ENCODE results near the gene INTS4. TPM values are rescaled to one million over a fixed set of nuclear protein-coding genes. Genes with fewer than 3 reads are reported as not detected.
"Not testable (repeated sequence)": the region's sequence is repeated elsewhere in the genome, so short reads cannot be mapped to it uniquely, and the experiment has no call there.

Gene INTS4
- total and polyA plus RNA-seq, 2 donors = 31.2 to 38.3 TPM

GRCh38 chr11:78030429-78031325 lies 36.2 kb upstream of the INTS4 start:
- 59% methylated on average over 7 of the region's 7 CpGs for WGBS
- Histone ChIP-seq H3K36me3 (ENCODE audit: control insufficient read depth in 2 of 2, insufficient read depth in 2 of 2, low read length in 1 of 2) (no peaks in the 10 kb centered on the region), H3K27ac (ENCODE audit: low read depth in 1 of 2, low read length in 1 of 2) (peak overlapping the region in 1 of 2 donors; percentile 24), H3K4me1 (ENCODE audit: control insufficient read depth in 2 of 2, insufficient read depth in 2 of 2, low read length in 2 of 2) (no peaks in the 10 kb centered on the region), H3K27me3 (ENCODE audit: control insufficient read depth in 2 of 2, insufficient read depth in 1 of 2, low read length in 1 of 2) (no peaks in the 10 kb centered on the region), H3K4me3 (ENCODE audit: low read length in 2 of 2) (no peak overlapping the region), H3K9me3 (ENCODE audit: control insufficient read depth in 2 of 2, insufficient read depth in 1 of 2, low read length in 1 of 2) (peaks cover 0 to 4% of the 10 kb centered on the region in 2 donors)
- peak in 1 of 9 donors; percentile 9 for DNase-seq (ENCODE audit: low read depth in 6 of 9, low spot score in 9 of 9)

- not testable (repeated sequence) for H3K9me3 ChIP-seq (ENCODE audit: control insufficient read depth in 2 of 2, insufficient read depth in 1 of 2, low read length in 1 of 2); DNase-seq (ENCODE audit: low read depth in 6 of 9, low spot score in 9 of 9); H3K27me3 ChIP-seq (ENCODE audit: control insufficient read depth in 2 of 2, insufficient read depth in 1 of 2, low read length in 1 of 2); H3K27ac ChIP-seq (ENCODE audit: low read depth in 1 of 2, low read length in 1 of 2); H3K4me1 ChIP-seq (ENCODE audit: control insufficient read depth in 2 of 2, insufficient read depth in 2 of 2, low read length in 2 of 2); H3K4me3 ChIP-seq (ENCODE audit: low read length in 2 of 2); H3K36me3 ChIP-seq (ENCODE audit: control insufficient read depth in 2 of 2, insufficient read depth in 2 of 2, low read length in 1 of 2)
- 98% methylated on average over 9 of the region's 9 CpGs for WGBS
These were observed 34.0 kb upstream of the INTS4 start for GRCh38 chr11:78028423-78028822.

- Histone ChIP-seq H3K27ac (ENCODE audit: low read depth in 1 of 2, low read length in 1 of 2) (no peak overlapping the region), H3K27me3 (ENCODE audit: control insufficient read depth in 2 of 2, insufficient read depth in 1 of 2, low read length in 1 of 2) (peaks cover 0 to 12% of the 10 kb centered on the region in 2 donors), H3K4me1 (ENCODE audit: control insufficient read depth in 2 of 2, insufficient read depth in 2 of 2, low read length in 2 of 2) (no peaks in the 10 kb centered on the region), H3K36me3 (ENCODE audit: control insufficient read depth in 2 of 2, insufficient read depth in 2 of 2, low read length in 1 of 2) (no peaks in the 10 kb centered on the region), H3K4me3 (ENCODE audit: low read length in 2 of 2) (no peak overlapping the region), H3K9me3 (ENCODE audit: control insufficient read depth in 2 of 2, insufficient read depth in 1 of 2, low read length in 1 of 2) (peaks cover 0 to 4% of the 10 kb centered on the region in 2 donors)
- DNase-seq (ENCODE audit: low read depth in 6 of 9, low spot score in 9 of 9) = no peak
- 95% methylated on average over 2 of the region's 2 CpGs for WGBS
These were observed 33.3 kb upstream of the INTS4 start for GRCh38 chr11:78027759-78028158.

GRCh38 chr11:78025378-78025777 lies 30.9 kb upstream of the INTS4 start:
- H3K36me3 ChIP-seq (ENCODE audit: control insufficient read depth in 2 of 2, insufficient read depth in 2 of 2, low read length in 1 of 2) = no peaks in the 10 kb centered on the region
- H3K27ac ChIP-seq (ENCODE audit: low read depth in 1 of 2, low read length in 1 of 2) = no peak overlapping the region

GRCh38 chr11:78023426-78023825 lies 29.0 kb upstream of the INTS4 start:
- Histone ChIP-seq H3K9me3 (ENCODE audit: control insufficient read depth in 2 of 2, insufficient read depth in 1 of 2, low read length in 1 of 2) (no peaks in the 10 kb centered on the region), H3K36me3 (ENCODE audit: control insufficient read depth in 2 of 2, insufficient read depth in 2 of 2, low read length in 1 of 2) (no peaks in the 10 kb centered on the region), H3K27ac (ENCODE audit: low read depth in 1 of 2, low read length in 1 of 2) (no peak overlapping the region), H3K4me1 (ENCODE audit: control insufficient read depth in 2 of 2, insufficient read depth in 2 of 2, low read length in 2 of 2) (no peaks in the 10 kb centered on the region), H3K4me3 (ENCODE audit: low read length in 2 of 2) (peak overlapping the region in 1 of 2 donors; percentile 27), H3K27me3 (ENCODE audit: control insufficient read depth in 2 of 2, insufficient read depth in 1 of 2, low read length in 1 of 2) (peaks cover 0 to 33% of the 10 kb centered on the region in 2 donors)
- WGBS = 93% methylated on average over 7 of the region's 7 CpGs
- DNase-seq (ENCODE audit: low read depth in 6 of 9, low spot score in 9 of 9) = no peak

More at GRCh38 chr11:78025378-78025777, 30.9 kb upstream of the INTS4 start:
- Histone ChIP-seq H3K4me3 (ENCODE audit: low read length in 2 of 2) (no peak overlapping the region), H3K4me1 (ENCODE audit: control insufficient read depth in 2 of 2, insufficient read depth in 2 of 2, low read length in 2 of 2) (no peaks in the 10 kb centered on the region), H3K9me3 (ENCODE audit: control insufficient read depth in 2 of 2, insufficient read depth in 1 of 2, low read length in 1 of 2) (no peaks in the 10 kb centered on the region), H3K27me3 (ENCODE audit: control insufficient read depth in 2 of 2, insufficient read depth in 1 of 2, low read length in 1 of 2) (peaks cover 0 to 33% of the 10 kb centered on the region in 2 donors)
- DNase-seq (ENCODE audit: low read depth in 6 of 9, low spot score in 9 of 9) = no peak

GRCh38 chr11:78022397-78023396 lies 28.2 kb upstream of the INTS4 start, which contains the start of gene KCTD14:
Gene KCTD14, minus strand, starts transcription at chr11:78023276. Its CDS starts 27 bp downstream, at chr11:78023249.
- WGBS = 34% methylated on average over 37 of the region's 37 CpGs
- DNase-seq (ENCODE audit: low read depth in 6 of 9, low spot score in 9 of 9) = no peak

GRCh38 chr11:78021611-78022010 lies 27.1 kb upstream of the INTS4 start:
- DNase-seq (ENCODE audit: low read depth in 6 of 9, low spot score in 9 of 9) = no peak
- 94% methylated on average over 6 of the region's 6 CpGs for WGBS
- H3K9me3 ChIP-seq (ENCODE audit: control insufficient read depth in 2 of 2, insufficient read depth in 1 of 2, low read length in 1 of 2) = no peaks in the 10 kb centered on the region

More at GRCh38 chr11:78022397-78023396, 28.2 kb upstream of the INTS4 start, which contains the start of gene KCTD14:
- H3K27ac ChIP-seq (ENCODE audit: low read depth in 1 of 2, low read length in 1 of 2) = no peak within 1 kb of the TSS
- peaks cover 0 to 33% of the 10 kb centered on the region in 2 donors for H3K27me3 ChIP-seq (ENCODE audit: control insufficient read depth in 2 of 2, insufficient read depth in 1 of 2, low read length in 1 of 2)
- peak within 1 kb of the TSS in 1 of 2 donors; percentile 27 for H3K4me3 ChIP-seq (ENCODE audit: low read length in 2 of 2)
- no peaks in the 10 kb centered on the region for H3K9me3 ChIP-seq (ENCODE audit: control insufficient read depth in 2 of 2, insufficient read depth in 1 of 2, low read length in 1 of 2)
- H3K4me1 ChIP-seq (ENCODE audit: control insufficient read depth in 2 of 2, insufficient read depth in 2 of 2, low read length in 2 of 2) = no peaks in the 10 kb centered on the region
- H3K36me3 ChIP-seq (ENCODE audit: control insufficient read depth in 2 of 2, insufficient read depth in 2 of 2, low read length in 1 of 2) = no peaks in the 10 kb centered on the region

GRCh38 chr11:78020246-78020645 lies 25.8 kb upstream of the INTS4 start:
- H3K9me3 ChIP-seq (ENCODE audit: control insufficient read depth in 2 of 2, insufficient read depth in 1 of 2, low read length in 1 of 2) = no peaks in the 10 kb centered on the region
- no peaks in the 10 kb centered on the region for H3K4me1 ChIP-seq (ENCODE audit: control insufficient read depth in 2 of 2, insufficient read depth in 2 of 2, low read length in 2 of 2)
- no peaks in the 10 kb centered on the region for H3K36me3 ChIP-seq (ENCODE audit: control insufficient read depth in 2 of 2, insufficient read depth in 2 of 2, low read length in 1 of 2)
- no peak overlapping the region for H3K27ac ChIP-seq (ENCODE audit: low read depth in 1 of 2, low read length in 1 of 2)
- H3K27me3 ChIP-seq (ENCODE audit: control insufficient read depth in 2 of 2, insufficient read depth in 1 of 2, low read length in 1 of 2) = peaks cover 0 to 33% of the 10 kb centered on the region in 2 donors
- 56% methylated on average over 3 of the region's 3 CpGs for WGBS
- no peak overlapping the region for H3K4me3 ChIP-seq (ENCODE audit: low read length in 2 of 2)
- no peak for DNase-seq (ENCODE audit: low read depth in 6 of 9, low spot score in 9 of 9)

More at GRCh38 chr11:78021611-78022010, 27.1 kb upstream of the INTS4 start:
- H3K4me3 ChIP-seq (ENCODE audit: low read length in 2 of 2) = no peak overlapping the region
- H3K4me1 ChIP-seq (ENCODE audit: control insufficient read depth in 2 of 2, insufficient read depth in 2 of 2, low read length in 2 of 2) = no peaks in the 10 kb centered on the region
- peaks cover 0 to 33% of the 10 kb centered on the region in 2 donors for H3K27me3 ChIP-seq (ENCODE audit: control insufficient read depth in 2 of 2, insufficient read depth in 1 of 2, low read length in 1 of 2)
- H3K27ac ChIP-seq (ENCODE audit: low read depth in 1 of 2, low read length in 1 of 2) = no peak overlapping the region
- H3K36me3 ChIP-seq (ENCODE audit: control insufficient read depth in 2 of 2, insufficient read depth in 2 of 2, low read length in 1 of 2) = no peaks in the 10 kb centered on the region

Measured in thymus (tissue), 11 donors.